Limb (tissue), 2 donors: ENCODE measurements around the gene PRF1.
"Not testable (repeated sequence)": the region's sequence is repeated elsewhere in the genome, so short reads cannot be mapped to it uniquely, and the experiment has no call there.

Source experiments
- DNase-seq, 2 donors: peaks; one replicate each; pipeline ENCODE4 v3.0.0-alpha.2; 2016; ENCODE audit errors: extremely low spot score in 2 of 2

Gene PRF1

DNA sequence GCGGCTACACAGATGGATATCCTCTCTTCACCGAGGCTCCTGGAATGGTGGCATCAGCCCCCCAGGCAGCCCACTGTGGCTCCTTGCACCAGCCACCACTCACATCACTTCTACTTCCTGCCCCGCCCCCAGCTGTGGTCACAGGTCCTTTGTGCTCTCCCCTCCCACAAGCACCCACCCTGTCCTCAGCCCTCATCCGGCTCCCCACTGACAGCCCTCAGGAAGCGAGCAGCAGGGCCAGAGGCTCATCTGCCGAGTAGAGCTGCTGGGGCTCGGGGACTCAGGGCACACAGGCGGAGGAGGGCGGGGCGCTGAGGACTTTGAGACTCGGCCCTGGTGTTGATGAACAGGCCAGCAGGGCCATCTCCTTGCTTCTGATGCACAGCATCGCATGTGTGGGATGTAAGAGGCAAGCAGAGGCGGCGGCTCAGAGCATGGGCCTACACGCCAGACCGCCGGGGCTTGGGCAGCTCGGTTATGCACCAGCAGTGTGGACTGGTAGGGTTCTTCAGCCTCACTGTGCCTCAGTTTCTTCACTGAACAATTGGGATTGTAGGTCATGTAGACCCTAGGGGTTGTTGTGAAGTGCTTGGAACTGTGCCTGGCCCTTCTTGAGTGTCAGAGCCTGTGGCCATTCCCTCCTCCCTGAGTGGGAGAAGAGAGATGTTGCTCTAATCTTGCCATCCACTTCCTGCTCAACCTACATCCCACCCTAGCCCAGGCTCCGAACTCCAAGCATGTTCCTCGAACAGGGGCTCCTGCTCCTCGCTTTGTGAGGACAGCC is at the start of gene PRF1:
Gene PRF1 (minus strand): TSS at position 77 of the 784 bp plus-strand sequence. CDS start 1,839 bp downstream, outside the sequence.
- no peak for DNase-seq

DNA sequence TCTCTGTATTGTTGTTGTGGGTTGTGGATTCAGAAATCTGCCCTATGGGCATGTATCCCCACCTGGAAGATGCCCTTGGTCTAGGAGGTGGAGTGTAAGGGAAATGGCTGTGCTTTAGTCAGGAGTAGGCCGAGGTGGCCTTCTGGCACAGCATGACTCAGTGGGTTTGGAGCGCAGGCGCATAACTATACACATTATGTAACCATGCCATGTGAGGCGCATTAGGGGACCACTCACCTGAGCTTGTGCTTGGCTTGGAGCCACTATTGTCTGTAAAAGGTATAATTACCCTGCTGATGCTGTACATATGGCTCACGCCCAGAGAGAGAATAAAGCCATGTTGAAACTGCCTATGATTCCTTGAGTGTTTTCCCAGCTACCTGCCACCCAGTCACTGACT is 49.1 kb upstream of the PRF1 start:
- no peak for DNase-seq

DNA sequence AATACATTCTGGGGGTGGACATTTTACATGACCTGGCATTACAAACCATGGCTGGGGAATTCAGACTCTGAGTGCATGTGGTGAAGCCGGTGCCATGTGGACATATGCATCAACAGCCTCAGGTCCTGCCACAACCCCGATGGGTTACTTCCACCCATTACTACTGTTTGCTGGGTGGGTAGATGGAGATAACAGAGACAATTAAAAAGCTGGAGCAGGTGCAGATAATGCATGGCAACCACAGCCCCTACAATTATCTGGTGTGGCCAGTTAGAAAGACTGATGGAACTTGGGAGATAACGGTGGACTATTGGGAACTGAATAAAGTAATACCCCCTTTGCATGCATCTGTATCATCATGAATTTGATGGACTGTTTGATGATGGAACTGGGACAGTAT is 48.2 kb upstream of the PRF1 start:
- DNase-seq = no peak

DNA sequence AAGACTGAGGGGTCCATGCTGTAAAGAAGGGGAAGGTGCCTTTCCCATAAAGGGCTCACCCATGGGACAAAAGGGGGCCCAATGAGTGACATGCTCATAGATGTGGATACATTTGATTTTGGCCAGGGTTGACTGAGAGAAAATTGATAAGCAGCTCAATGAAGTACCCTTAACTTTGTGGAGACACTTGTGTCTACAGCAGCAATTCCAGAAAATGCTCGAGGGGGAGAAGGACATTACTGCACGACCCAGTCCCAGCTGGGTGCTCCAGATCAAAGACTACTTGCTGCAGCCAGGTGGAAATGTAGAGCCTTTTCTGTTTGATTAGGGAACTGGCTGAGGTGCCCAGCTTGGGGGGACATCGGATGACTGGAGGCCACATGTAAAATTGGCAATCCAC is 47.6 kb upstream of the PRF1 start:
- no peak for DNase-seq

DNA sequence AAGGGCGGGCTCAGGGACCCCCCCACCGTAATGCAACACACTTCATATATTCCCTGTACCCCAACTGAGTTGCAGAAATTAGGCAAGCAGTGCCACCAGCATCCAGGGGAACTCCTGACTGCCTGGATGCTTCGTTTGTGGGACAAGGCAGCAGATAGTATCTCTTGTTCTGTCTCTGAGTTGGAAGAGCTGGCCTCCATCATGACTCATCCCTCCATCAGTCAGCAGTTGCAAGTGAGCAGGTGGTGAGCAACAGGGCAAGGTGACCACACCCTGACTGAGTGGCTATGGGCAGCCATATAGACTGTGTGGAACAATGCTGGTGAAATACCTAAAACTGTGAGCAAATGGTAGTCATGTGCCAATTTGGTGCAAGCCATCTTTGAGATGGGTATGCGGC is 47.0 kb upstream of the PRF1 start:
- no peak for DNase-seq

DNA sequence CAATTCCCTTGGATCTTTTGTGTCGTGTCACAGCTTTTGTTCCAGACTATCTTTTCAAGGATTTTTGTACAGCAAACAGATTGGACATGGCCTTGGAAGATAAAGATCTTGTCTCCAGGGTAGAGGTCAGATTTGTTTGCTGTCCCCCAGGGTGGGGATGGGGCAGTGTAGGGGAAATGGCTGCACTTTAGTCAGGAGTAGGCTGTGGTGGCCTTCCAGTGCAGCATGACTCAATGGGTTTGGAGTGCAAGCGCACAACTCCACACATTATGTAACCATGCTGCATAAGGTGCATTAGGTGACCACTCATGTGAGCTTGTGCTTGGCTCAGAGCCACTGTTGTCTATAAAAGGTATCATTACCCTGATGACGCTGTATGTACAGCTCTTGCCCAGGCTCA is 45.9 kb upstream of the PRF1 start:
- DNase-seq = no peak

DNA sequence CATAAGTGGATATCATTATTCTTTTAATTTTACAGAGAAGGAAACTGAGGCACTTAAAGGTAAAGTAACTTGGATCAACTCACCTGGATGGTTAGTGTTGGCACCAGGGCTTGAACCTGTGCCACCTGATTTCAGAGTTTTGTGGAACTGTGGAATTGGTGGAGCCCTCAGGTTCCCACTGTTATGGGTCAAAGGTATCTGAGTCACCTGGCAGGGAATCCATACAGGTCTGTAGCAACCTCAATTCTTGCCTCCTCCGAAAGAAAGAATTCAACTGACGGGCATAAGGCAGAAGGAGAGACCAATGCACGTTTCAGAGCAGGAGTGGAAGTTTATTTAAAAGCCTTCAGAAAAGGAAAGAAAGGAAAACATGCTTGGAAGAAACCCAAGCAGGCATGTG is 44.5 kb upstream of the PRF1 start:
- DNase-seq = no peak

DNA sequence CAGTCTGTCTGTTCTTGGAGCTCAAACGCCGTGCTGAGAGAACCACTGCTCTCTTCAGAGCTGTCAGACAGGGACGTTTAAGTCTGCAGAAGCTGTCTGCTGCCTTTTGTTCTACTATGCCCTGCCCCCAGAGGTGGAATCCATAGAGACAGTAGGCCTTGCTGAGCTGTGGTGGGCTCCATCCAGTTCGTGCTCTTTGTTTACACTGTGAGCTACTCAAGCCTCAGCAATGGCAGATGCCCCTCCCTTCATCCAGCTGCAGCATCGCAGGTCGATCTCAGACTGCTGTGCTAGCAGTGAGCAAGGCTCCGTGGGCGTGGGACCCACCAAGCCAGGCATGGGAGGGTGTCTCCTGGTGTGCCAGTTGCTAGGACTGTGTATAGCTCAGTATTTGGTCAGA is 42.4 kb upstream of the PRF1 start:
- not testable (repeated sequence) for DNase-seq

DNA sequence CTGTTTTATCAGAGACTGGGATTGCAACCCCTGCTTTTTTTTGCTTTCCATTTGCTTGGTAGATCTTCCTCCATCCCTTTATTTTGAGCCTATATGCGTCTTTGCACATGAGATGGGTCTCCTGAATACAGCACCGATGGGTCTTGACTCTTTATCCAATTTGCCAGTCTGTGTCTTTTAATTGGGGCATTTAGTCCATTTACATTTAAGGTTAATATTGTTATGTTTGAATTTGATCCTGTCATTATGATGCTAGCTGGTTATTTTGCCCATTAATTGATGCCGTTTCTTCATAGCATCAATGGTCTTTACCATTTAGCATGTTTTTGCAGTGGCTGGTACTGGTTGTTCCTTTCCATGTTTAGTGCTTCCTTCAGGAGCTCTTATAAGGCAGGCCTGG is 40.7 kb upstream of the PRF1 start:
- DNase-seq = not testable (repeated sequence)

DNA sequence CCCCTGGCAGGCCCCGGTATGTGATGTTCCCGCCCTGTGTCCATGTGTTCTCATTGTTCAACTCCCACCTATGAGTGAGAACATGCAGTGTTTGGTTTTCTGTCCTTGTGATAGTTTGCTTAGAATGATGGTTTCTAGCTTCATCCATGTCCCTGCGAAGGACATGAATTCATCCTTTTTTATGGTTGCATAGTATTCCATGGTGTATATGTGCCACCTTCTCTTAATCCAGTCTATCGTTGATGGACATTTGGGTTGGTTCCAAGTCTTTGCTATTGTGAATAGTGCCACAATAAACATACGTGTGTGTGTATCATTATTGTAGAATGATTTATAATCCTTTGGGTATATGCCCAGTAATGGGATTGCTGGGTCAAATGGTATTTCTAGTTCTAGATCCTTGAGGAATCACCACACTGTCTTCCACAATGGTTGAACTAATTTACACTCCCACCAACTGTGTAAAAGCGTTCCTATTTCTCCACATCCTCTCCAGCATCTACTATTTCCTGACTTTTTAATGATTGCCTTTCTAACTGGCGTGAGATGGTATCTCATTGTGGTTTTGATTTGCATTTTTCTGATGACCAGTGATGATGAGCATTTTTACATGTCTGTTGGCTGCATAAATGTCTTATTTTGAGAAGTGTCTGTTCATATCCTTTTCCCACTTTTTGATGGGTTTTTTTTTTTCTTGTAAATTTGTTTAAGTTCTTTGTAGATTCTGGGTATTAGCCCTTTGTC is 37.3 kb upstream of the PRF1 start:
- DNase-seq = not testable (repeated sequence)

DNA sequence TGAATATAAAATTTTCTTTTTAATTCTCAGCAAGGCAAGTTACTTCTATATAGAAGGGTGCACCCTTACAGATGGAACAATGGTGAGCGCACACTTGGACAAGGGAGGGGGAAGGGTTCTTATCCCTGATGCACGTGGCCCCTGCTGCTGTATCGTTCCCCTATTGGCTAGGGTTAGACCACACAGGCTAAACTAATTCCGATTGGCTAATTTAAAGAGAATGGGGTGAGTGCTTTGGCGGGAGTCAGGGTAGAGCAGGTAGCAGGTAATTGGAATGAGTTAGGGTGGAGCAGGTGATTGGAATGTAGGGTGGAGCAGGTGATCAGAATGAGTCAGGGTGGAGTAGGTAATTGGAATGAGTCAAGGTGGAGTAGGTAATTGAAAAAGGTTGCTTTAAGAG is 32.0 kb upstream of the PRF1 start:
- DNase-seq = not testable (repeated sequence)

DNA sequence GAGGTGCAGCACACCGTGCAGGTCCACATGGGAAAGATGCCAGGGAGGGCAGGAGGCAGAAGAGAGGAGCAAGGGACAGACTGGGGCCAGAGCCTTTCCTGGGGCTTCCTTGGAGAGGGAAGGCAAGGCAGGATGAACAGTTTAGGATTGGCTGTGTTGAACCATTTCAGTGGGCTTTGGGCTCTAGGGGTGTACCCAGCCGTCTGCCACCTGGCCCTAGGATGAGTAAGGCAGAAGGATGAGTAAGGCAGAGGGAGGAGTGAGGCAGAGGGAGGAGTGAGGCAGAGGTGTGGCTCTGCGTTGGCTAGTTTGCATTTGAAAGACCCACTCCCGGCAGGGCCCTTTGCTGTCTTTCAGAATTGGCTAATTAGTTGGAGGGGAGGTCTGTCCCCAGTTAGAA is 31.5 kb upstream of the PRF1 start:
- no peak for DNase-seq

DNA sequence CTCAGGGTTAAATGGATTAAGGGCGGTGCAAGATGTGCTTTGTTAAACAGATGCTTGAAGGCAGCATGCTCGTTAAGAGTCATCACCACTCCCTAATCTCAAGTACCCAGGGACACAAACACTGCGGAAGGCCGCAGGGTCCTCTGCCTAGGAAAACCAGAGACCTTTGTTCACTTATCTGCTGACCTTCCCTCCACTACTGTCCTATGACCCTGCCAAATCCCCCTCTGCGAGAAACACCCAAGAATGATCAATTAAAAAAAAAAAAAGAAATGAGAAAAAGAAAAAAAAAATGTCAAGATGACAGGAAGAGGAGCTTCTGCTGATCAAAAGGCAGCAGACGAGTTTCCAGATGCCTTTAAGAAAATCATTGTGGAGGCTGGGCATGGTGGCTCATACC is 29.2 kb upstream of the PRF1 start:
- DNase-seq = not testable (repeated sequence)

DNA sequence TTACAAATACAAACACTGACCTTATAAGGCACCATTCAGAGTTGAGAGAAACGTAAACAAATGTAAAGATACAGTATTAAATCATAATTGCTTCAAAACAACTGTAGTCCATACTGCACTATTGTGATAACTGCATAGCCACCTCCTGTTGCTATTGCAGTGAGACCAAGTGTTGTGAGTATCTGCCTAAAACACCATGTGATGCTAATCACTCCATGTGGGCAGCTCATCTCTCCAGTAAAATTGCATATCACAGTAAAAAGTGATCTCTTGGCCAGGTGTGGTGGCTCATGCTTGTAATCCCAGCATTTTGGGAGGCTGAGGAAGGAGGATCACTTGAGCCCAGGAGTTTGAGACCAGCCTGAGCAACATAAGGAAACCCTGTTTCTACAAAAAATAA is 26.8 kb upstream of the PRF1 start:
- DNase-seq = no peak

DNA sequence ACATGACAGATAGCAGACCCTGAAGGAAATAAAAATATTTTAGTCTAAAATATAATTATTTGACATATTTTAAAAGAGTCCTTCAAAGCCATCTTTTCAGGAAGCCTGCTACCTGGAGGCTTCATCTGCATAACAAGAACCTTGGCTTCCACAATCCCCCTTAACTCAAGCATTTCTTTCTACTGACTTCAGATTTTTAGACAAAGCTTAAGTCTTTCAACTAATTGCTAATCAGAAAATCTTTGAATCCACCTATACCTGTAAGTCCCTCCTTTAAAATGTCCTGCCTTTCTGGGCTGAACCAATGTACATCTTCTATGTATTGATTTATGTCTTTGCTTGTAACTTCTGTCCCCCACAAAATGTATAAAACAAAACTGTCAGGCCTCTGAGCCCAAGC is 23.5 kb upstream of the PRF1 start:
- DNase-seq = no peak

DNA sequence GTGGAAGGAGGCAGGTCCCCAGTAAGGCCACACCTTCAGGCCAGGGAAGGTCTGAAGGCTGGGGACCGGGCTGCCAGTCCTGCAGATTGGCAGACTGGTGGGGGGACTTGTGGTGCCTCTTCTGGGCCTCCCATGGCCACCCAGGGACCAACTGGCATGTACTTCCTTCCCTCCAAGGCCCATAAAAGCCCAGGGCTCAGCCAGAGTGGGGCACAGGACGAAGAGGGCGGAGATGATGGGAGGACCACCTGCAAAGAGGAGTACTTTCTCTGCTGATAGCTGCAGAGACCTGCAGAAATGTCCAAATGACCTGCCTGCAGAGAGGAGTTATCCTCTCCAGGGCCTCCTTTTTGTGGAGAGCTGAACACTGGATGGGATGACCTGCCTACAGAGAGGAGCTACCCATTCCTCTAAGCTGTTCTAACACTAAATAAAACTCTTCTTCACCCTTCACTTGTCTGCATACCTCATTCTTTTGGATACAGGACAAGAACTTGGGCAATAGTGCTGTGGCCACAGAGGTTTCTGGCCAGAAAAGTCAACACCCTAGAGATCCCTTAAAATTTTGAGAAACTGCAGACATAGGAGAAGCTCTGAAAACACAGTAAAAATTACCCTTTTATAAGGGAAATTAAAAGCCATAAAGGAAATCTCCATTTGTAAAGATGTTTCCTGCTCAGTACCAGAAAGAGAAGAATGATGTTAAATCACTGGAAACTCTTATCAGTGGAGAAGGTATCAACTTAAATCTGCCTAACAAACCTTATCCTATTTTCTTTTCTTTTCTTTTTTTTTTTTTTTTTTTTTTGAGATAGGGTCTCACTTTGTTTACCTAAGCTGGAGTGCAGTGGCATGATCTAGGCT is 20.7 kb upstream of the PRF1 start:
- no peak for DNase-seq

DNA sequence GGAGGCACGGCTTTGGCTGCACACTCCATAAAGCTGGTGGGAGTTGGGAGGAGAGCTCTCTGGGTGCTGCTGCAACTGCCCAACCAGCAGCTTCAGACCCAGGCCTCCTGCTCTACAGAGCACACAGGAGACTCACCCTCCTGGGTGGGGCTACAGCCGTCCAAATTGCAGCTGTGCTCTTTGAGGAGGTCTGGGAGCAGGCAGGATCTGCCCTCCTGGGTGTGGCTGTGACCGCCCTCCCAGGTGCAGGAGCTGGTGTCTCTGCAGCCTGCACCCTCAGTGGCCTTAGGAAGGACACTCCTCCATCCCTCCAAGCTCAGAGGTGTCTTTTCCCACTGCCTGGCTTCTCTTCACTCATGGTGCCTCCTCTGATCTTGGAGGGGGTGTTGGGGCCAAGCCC is 20.0 kb upstream of the PRF1 start:
- no peak for DNase-seq

DNA sequence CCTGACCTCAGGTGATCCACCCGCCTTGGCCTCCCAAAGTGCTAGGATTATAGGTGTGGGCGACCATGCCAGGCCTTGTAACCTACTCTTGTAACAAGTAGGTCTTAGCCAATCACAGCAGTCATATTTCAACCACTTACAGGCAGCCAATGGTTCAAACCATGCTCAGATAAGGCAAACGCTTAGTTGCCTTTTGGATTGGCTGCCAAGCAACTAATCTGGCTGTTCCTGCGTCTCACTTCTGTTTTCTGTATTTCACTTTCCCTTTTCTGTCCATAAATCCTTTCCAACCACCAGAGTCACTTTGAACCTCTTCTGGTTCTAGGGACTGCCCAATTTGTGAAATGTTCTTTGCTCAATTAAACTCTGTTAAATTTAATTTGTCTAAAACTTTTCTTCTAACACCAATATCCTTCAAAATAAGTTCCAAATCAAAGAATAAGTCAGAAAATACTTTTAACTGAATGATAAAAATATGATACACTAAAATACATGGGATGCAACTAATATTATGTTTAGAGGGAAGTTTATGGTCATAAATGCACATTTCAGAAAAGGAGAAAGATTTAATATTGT is 19.1 kb upstream of the PRF1 start:
- no peak for DNase-seq

DNA sequence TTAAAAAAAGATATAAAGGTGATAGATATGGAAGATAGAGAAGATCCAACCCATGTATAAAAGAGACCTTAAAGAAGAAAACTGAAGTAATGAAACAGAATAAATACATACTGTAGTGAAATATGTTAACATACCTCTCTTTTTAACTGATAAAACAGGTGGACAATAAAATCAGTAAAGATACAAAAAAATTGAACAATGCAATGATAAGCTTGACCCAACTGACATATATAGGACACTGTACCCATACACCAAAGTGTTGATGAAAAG is 17.4 kb upstream of the PRF1 start:
- DNase-seq = no peak

DNA sequence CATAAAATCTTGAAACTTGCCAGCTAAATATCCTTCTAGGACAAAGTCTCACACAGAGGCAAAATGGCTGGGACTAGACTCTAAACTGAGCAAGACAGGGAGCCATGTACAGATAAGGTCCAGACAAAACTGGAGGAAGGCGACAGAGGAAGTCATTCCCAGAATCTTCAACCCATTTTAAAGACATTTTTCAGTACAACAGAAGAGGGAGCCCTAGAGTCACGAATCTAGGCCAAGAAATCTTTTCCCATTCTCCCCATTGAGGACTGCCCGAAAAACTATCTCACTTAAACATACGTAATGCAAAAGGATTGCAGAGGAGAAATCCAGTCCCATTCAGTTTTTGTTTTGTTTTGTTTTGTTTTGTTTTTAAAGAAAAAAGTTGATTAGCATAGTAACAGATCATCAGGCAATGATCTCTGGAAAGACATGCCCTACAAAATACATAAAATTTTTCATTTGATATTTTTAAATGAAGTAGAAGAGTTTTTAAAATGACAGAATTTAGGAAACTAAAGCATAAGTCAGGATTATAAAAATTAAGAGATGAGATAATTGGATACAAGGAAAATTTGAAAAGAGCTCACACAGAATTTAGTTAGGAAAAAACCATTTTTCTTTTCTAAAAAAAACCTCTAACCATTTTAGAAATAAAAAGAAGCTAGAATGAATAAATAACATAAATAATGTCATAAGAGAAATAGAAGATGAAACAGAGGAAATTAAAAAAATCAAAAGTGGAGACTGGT is 16.9 kb upstream of the PRF1 start:
- DNase-seq = no peak

DNA sequence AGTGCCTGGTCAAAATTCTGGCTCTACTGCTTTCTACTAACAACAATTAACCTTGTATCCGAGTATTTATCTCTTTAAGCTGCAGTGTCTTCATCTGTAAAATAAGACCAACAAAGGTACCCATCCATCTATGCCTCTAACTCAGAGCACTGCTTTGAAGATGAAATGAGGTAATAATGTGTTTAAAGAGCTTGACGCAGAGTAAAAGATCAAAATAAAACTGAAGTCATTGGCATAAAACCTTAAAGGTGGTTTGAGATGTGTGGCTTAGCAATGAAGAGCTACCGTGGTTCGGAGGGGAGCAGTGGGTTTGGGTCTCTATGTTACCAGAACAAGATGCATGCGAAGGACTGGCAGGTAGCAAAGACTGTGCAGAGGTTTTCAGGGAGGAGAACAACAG is 16.1 kb upstream of the PRF1 start:
- no peak for DNase-seq
